ENCODE results near the gene RFX2.

RFX2 gene

DNA sequence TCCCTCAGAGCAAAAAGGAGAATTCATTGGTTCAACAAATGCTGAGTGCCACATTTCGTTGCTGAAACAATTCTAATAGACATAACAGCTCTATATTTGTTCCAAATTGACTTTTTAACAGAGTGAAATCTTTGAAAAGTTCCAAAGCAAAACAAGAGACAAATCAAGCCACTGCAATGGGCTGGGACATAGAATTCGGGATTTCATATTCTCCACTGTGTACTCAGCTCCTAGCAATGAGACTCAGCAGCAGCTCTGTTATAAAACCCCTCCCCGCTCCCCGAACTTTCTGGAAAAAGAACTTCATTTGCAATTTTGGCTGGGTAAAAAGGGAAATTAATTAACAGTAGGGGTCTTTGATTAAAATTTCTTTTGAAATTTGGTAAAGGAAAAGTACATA, 11.3 kb downstream of the RFX2 start:
- no peak for TF ChIP-seq POLR2A (IDR thresholded peaks at IDR 0.05; ENCODE audit: low read depth, low read length)
- FAIRE-seq, result no peak
- DNase-seq (ENCODE audit: insufficient read length, low spot score), result no peak

DNA sequence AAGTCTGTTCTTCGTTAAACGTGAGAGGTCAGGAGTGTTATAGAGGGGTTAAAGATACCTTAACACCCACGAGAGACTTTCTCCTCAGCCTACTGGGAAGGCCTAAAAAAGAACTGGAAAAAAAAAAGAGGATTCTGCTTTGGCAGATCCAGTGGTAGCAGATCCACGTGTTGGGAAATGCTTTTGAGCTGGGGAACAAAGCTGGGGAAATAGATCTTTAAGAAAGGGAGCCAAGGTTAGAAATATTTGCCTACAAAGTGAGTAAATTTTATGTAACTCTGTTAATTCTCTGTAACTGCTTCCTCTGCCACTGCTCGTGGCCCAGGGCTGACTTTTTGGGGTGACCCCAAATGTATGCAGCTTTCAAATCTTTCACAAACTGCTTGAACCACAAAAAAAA, 11.7 kb downstream of the RFX2 start:
- no peak for FAIRE-seq
- no peak for DNase-seq (ENCODE audit: insufficient read length, low spot score)
- TF ChIP-seq POLR2A (IDR thresholded peaks at IDR 0.05; ENCODE audit: low read depth, low read length), result no peak

DNA sequence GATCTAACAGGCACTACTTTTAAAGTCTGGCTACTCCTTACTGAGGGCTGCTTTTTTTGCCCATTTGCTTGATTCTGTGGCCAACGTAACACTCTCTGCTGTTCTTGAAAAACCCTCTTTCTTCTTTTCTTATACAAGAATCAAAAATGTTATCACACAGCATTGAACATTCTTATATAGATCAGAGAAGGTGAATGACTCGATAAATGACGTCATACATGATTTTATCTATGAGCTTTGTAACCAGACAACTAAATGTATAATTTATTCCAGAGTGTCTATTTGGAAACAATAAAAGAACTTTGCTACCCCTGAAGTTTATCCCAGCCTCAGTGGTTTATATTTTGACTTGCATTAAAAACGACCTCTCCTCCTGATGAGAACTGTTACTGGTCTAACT, 12.4 kb downstream of the RFX2 start:
- no peak for FAIRE-seq
- no peak for DNase-seq (ENCODE audit: insufficient read length, low spot score)
- TF ChIP-seq POLR2A (IDR thresholded peaks at IDR 0.05; ENCODE audit: low read depth, low read length), result no peak

DNA sequence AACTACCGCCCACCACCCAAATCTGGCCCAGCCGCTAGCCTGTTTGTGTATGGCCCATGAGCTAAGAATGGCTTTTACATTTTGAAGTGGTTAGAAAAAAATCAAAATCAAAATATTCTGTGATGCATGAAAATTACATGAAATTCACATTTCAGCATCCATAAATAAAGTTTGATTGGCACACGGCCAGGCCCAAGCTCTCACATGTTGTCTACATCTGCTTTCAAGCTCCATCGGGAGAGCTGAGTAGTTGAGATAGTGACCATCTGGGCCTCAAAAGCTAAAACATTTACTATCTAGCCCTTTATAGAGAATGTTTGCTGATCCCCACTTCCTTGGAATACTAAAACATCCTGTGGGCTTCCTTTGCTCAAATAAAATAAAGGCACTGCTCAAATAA, 14.5 kb downstream of the RFX2 start:
- no peak for TF ChIP-seq POLR2A (IDR thresholded peaks at IDR 0.05; ENCODE audit: low read depth, low read length)
- no peak for DNase-seq (ENCODE audit: insufficient read length, low spot score)
- FAIRE-seq, result no peak

DNA sequence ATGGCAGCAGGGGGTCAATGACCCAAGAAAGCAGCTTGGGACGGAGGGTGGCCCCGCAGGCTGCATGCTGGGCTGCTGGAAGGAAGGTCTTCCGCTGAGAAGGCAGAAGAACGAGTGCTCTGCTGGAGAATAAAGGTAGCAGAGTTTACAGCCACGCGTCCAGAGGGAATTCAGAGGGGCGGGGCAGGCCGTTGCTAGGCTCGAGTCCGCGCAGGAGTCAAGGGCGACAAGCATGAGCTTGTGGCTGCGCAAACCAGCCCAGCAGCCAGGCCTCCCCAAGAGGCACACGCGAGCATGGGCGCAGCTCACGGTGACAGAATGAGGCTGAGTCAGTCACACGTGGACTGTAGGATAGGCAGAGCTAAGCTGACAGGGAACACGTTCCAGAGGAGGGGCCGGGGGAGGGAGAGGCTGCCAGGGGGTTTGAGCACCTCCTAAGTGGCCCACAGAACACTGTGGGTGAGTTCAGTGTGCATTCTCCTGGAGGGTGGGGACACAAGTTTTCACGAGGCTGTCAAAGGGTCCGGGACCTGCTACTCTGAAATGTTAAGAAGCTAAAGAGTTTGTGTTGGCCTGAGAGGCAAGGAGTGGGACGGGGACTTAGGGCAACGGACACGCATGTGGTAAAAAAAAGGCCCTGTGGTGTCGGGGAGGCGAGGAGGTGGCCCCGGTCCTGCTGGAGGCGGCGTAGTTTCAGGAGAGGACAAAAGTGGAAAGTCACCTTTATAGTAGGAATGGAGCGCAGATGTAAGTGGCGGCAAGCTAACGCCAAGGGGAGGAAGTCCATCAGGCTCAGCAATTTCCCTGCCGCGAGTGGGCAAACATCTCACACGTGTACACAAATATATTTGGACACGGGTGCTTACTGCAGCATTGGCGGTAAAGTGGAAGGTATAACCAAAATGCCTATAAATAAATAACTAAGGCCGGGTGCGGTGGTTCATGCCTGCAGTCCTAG, 17.7 kb downstream of the RFX2 start:
- TF ChIP-seq POLR2A (IDR thresholded peaks at IDR 0.05; ENCODE audit: low read depth, low read length), result peak; percentile 39
- FAIRE-seq, result peak; percentile 82
- peak; percentile 76 for DNase-seq (ENCODE audit: insufficient read length, low spot score)

DNA sequence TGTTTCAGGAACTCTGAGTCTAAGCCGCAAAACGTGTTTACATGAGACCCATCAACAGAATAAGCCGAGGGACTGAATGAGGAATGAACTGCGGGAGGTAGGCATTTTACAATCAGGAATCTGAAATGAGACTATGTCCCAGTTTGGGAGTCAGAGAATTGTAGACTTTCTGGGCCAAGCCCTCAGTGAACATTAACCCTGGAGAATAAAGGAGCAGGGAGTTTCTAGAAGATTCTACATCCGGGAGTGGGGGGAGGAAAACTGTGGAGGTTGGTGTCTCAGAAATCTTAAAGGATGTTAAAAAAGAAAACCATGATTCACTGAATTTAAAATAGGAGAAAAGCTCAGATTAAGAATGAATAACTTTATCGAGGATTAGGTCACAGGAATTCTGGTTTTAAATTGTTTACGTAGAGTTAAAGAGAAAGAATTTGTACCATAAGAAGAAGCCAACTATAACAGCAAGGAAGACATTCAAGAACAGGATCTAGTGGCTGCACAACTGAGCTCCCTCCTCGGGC, 18.5 kb downstream of the RFX2 start:
- no peak for DNase-seq (ENCODE audit: insufficient read length, low spot score)
- FAIRE-seq, result no peak
- no peak for TF ChIP-seq POLR2A (IDR thresholded peaks at IDR 0.05; ENCODE audit: low read depth, low read length)

DNA sequence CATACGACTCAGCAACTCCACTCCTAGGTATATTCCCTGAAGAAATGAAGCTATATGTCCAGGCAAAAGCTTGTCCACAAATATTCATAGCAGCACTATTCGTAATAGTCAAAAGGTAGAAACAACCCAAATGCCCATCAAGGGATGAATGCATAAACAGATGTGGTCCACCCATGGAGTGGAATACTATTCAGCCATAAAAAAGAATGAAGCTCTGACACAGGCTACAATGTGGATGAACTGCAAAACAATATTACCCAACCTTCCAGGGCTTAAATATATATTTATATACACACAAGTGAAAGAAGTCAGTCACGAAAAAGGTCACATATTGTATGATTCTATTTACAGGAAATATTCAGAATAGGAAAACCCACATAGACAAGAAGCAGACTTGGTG, 19.7 kb downstream of the RFX2 start:
- FAIRE-seq (no peak), DNase-seq (ENCODE audit: insufficient read length, low spot score) (no peak)
- no peak for TF ChIP-seq POLR2A (IDR thresholded peaks at IDR 0.05; ENCODE audit: low read depth, low read length)

DNA sequence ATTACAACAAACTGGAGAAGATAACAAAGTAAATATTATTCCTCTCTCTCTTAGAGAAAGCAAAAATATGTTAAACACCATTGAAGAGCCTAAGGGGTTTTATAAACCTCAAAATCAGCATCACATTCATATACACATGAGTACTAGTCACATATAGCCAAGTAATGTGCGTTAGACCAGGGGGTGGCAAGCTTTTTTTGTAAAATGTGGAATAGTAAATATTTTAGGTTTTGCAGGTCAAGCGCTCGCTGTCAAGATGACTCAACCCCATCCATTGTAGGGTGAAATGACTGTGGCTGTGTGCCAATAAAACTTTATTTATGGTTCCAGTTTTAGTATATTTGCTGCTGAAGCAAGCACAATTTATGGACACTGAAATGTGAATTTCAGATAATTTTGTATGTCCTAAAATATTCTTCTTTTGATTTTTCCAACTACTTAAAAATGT, 21.7 kb downstream of the RFX2 start:
- no peak for TF ChIP-seq POLR2A (IDR thresholded peaks at IDR 0.05; ENCODE audit: low read depth, low read length)
- FAIRE-seq, result no peak

DNA sequence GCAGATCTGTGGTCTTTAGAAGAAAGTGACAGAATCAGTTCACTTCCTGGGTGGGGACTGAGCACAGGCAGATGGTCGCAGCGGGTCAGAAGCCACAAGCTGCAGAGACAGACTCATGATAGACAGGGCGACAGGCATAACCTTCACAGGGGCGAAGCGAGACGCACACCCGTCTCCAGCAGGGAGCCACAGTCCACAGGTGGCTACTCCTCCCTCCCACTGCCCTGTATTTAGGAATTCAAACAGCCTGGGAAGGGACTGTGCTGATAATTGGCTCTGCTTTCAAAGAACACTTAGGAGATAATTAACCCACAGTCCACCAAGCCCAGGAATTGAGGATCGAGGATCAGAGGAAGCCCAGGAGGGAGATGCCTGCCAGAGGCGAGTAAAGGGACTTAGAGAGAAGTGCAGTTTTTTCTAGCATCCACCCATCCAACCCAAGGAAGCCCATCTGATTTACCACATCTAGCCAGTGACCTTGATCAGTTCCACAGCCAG, 23.2 kb downstream of the RFX2 start:
- DNase-seq (ENCODE audit: insufficient read length, low spot score) (no peak), FAIRE-seq (no peak)
- no peak for TF ChIP-seq POLR2A (IDR thresholded peaks at IDR 0.05; ENCODE audit: low read depth, low read length)

More for the DNA sequence above, 21.7 kb downstream of the RFX2 start:
- DNase-seq (ENCODE audit: insufficient read length, low spot score), result no peak

DNA sequence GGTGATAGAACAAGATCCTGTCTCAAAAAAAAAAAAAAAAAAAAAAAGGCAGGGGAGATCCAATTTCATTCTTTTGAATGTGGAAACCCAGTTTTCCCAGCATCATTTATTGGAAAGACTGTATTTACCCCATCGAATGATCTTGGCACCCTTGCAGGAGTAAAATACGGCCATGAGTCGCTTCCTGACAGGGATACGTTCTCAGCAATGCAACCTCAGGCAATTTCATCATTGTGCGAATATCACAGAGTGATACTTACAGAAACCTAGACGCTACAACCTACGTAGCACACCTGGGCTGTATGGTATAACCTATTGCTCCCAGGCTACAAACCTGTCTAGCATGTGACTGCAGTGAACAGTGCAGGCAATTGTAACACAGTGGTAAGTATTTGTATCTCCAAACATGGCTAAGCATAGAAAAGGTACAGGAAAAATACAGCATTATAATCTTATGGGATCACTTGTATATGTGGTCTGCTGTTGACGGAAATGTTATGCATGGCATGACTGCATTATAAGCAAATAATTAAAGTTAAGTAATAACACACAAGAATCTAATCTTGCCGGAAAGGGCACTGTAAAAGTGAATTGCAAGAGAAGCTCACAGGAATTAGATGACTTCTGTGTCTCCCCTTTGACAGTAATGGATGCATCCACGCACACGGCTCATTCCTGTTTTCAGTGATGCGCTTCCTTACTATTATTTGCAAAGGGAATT, 24.1 kb downstream of the RFX2 start:
- no peak for TF ChIP-seq POLR2A (IDR thresholded peaks at IDR 0.05; ENCODE audit: low read depth, low read length)
- no peak for DNase-seq (ENCODE audit: insufficient read length, low spot score)
- FAIRE-seq, result no peak

DNA sequence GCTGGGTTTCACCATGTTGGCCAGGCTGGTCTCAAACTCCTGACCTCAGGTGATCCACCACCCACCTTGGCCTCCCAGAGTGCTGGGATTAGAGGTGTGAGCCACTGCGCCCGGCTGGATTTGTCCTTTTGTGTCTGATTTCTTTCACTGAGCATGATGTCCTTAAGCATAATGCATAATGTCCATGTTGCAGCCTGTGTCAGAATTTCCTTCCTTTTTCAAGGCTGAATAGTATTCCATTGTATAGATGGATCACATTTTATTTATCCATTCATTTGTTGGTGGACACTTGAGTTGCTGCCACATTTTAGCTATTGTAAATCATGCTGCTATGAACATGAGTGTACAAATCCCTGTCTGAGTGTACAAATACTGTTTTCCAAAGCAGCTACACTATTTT, 25.5 kb downstream of the RFX2 start:
- DNase-seq (ENCODE audit: insufficient read length, low spot score) (no peak), FAIRE-seq (no peak)
- no peak for TF ChIP-seq POLR2A (IDR thresholded peaks at IDR 0.05; ENCODE audit: low read depth, low read length)

DNA sequence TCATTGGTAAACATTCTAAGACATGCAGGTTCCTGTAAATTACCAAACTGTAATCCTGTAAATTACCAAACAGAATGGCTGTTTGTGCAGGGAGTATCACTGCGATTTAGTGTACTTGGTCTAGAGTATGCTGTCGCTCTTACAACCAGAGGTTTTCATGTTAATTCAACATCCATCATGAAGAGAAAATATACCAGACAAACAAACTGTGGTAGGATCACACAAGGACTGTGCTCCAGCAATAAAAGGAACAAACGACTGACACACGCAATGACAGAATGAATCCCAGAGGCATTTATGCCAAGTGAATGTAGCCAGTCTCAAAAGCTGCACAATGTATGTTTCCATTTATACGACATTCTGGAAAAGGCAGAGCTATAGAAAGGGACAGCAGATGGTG, 31.2 kb downstream of the RFX2 start:
- DNase-seq (ENCODE audit: insufficient read length, low spot score), result no peak
- TF ChIP-seq POLR2A (IDR thresholded peaks at IDR 0.05; ENCODE audit: low read depth, low read length), result no peak
- FAIRE-seq, result no peak

DNA sequence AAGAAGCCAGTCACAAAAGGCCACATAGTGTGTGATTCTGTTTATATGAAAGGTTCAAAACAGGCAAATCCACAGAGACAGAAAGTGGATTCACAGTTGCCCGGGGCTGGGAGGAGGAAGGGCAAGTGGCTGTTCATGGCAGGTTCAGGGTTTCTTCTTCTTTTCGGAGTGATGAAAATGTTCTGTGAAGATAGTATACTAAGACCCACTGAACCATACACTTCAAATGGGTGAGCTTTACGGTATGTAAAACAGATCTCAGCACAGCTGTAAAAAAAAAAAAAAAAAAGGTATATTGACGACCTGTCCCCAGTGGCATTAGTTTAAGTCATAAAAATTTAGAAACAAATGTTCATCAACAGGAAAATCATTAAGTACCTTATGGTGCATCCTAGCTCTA, 32.2 kb downstream of the RFX2 start:
- no peak for TF ChIP-seq POLR2A (IDR thresholded peaks at IDR 0.05; ENCODE audit: low read depth, low read length)
- DNase-seq (ENCODE audit: insufficient read length, low spot score), result no peak
- FAIRE-seq, result no peak

Data from H54 (cell line).